Measurements from ENCODE around the gene MAFF. TPM values are rescaled to one million over a fixed set of nuclear protein-coding genes. Genes with fewer than 3 reads are reported as not detected.

The MAFF gene
- total and polyA plus RNA-seq, 2 donors: 8.4 to 32.4 TPM

DNA sequence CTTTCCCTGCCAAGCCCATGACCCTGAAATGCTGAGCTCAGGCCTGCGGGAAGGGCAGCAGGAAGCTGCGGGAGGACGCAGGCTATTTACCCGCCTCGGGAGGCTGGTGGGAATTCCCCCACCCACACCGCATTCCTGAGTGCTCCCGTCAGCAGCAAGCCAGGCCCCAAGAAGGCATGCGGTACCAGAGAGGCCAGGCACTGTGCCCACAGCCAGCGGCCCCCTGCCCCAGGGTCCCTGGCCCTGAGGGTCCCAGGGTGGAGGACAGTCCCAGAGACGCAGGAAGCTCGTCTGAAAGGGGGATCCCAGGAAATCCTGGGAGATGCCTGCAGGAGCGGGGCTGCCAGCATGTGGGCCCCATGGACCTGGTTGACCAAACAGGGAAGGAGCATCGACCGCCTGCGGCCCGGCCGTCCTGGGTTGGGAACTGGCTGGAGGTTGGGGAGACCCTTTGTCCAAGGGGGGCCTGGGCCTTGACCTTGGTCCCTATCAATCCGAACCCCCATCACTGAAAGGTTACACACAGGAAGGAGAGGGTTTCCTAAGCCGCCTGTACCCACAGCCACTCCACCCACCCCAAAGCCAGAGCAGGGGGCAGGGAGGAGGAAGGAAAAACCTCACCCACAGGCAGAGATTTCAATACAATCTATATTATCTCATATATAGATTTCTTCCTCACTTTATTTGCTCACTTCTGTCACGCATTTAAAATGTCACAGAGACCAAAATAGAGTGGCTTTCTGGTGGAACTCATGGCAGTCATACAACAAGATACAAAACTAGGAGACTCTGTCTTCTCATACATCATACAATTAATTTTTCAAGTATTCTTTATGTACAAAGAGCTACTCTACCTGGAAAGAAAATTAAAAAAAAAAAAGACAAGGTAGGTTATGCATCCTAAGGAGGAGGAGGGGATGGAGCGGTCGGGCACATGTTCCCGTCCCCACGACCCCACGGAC is 17.1 kb downstream of the MAFF start:
- H3K4me3 ChIP-seq (ENCODE audit: low read depth, low read length): no peak overlapping the region
- H3K4me1 ChIP-seq (ENCODE audit: insufficient read depth): peaks cover 2% of the 10 kb centered on the region
- peak overlapping the region; percentile 89 for H3K27ac ChIP-seq (ENCODE audit: low read depth)
- WGBS: 45% methylated on average over 25 of the region's 25 CpGs
- no peaks in the 10 kb centered on the region for H3K36me3 ChIP-seq (ENCODE audit: insufficient read depth)
- no peak for DNase-seq (ENCODE audit: extremely low spot score)

GRCh38 chr22:38219632-38220031 is 17.8 kb downstream of the MAFF start:
- Histone ChIP-seq H3K4me1 (ENCODE audit: insufficient read depth) (peaks cover 2% of the 10 kb centered on the region), H3K36me3 (ENCODE audit: insufficient read depth) (no peaks in the 10 kb centered on the region), H3K27ac (ENCODE audit: low read depth) (peak overlapping the region; percentile 33), H3K4me3 (ENCODE audit: low read depth, low read length) (no peak overlapping the region)
- DNase-seq (ENCODE audit: extremely low spot score): no peak
- WGBS: 68% methylated on average over 10 of the region's 10 CpGs

GRCh38 chr22:38220163-38220562 is 18.4 kb downstream of the MAFF start:
- 73% methylated on average over 8 of the region's 8 CpGs for WGBS
- Histone ChIP-seq H3K36me3 (ENCODE audit: insufficient read depth) (peaks cover 3% of the 10 kb centered on the region), H3K4me3 (ENCODE audit: low read depth, low read length) (no peak overlapping the region), H3K27ac (ENCODE audit: low read depth) (peak overlapping the region; percentile 19), H3K4me1 (ENCODE audit: insufficient read depth) (peaks cover 2% of the 10 kb centered on the region)
- DNase-seq (ENCODE audit: extremely low spot score): no peak

DNA sequence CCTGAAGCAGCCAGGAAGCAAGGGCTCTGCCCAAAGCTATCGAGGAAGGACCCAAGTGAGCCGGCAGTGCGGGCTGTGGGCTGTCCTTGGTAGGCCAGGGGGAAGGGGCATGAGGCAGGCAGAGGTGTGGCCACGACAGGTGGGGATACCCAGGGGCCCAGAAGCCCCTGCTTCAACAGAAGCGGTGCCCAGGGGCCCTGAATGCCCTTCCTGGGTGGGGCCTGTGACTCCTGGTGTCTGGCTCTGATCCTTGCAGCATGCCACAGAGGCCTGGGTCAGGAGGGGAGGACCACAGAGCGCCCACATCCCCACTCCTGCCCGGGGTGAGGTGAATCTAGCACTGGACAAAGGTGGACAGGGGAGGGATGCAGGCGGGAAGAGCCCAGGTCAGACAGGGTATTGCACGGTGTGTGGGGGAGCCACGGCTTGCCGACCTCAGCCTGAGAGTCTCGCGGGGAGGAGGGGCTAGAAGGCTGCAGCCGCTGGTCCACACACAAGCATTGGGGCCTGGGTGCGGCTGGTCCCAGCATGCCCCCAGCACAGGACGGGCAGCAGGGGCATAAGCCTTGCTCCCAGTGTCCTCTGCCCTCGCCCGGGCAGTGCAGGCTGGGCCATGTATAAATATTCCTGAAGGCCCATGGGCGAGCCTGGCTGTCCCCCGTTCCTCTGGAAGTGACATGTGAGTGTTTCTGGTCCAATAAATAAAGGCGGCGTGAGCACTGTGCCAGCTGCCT is 19.0 kb downstream of the MAFF start:
- Histone ChIP-seq H3K36me3 (ENCODE audit: insufficient read depth) (peaks cover 3% of the 10 kb centered on the region), H3K4me3 (ENCODE audit: low read depth, low read length) (no peak overlapping the region), H3K27ac (ENCODE audit: low read depth) (no peak overlapping the region), H3K4me1 (ENCODE audit: insufficient read depth) (peaks cover 2% of the 10 kb centered on the region)
- 86% methylated on average over 22 of the region's 22 CpGs for WGBS
- no peak for DNase-seq (ENCODE audit: extremely low spot score)

GRCh38 chr22:38221407-38221806 is 19.6 kb downstream of the MAFF start:
- H3K27ac ChIP-seq (ENCODE audit: low read depth): no peak overlapping the region
- peaks cover 2% of the 10 kb centered on the region for H3K4me1 ChIP-seq (ENCODE audit: insufficient read depth)
- WGBS: 89% methylated on average over 22 of the region's 22 CpGs
- no peak overlapping the region for H3K4me3 ChIP-seq (ENCODE audit: low read depth, low read length)
- no peak for DNase-seq (ENCODE audit: extremely low spot score)
- peaks cover 3% of the 10 kb centered on the region for H3K36me3 ChIP-seq (ENCODE audit: insufficient read depth)

DNA sequence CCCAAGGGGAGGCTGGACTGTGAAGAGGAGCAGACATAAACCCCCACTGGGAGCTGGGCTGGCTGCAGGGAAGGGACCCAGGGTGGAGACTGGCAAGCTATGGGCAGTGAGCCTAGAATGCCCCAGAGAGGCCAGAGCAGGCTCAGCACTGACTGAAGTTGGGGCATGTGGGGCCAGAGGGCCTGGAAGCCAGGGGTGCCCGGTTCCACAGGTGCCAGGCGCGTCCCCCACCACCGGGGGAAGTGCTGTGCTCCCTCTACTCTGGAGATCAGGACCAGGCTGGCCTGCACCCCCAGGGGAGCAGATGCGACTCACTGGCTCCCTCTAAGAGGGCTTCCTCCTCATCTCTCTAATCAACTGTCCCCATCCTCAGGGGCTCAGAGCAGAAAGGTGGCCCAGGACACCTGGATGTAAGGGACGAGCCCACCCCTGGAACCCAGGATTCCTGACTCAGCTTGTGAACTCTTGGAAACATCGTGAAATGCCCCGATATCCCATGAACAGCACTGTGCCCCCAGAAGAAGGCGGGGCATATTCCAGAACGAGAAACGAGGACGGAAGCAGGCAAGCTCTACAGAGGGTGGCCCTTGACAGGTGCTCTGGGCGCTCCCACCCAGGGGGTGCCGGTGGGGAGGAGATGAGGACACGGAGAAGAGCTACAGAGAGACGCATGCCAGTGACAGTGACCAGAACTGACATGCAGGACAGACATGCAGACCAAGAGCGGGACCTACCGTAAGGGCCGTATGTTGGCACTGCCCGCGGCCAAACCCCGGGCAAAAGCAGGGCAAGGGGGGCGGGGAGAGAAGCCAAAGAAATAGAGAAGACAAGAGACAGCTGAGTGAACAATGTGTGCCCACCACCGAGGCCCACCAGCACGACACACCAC is 20.4 kb downstream of the MAFF start:
- WGBS: 85% methylated on average over 25 of the region's 25 CpGs
- peaks cover 3% of the 10 kb centered on the region for H3K36me3 ChIP-seq (ENCODE audit: insufficient read depth)
- peaks cover 2% of the 10 kb centered on the region for H3K4me1 ChIP-seq (ENCODE audit: insufficient read depth)
- no peak for DNase-seq (ENCODE audit: extremely low spot score)
- H3K27ac ChIP-seq (ENCODE audit: low read depth): no peak overlapping the region
- no peak overlapping the region for H3K4me3 ChIP-seq (ENCODE audit: low read depth, low read length)

DNA sequence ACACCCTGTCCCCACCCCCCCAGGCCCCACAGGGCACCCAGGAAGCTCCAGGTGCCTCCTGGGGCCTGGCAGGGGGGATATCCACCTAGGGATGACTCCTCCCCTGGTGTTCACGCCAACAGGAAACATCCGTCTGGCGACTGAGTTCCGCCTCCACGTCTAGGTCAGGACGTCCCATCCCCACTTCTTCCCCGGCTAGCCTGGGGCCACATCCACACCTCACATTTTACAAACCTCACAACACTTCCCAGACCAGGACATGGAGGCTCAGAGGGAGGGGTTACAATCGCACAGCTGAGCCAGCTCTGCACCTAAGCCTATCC is 21.0 kb downstream of the MAFF start:
- DNase-seq (ENCODE audit: extremely low spot score): no peak
- 73% methylated on average over 8 of the region's 8 CpGs for WGBS
- H3K27ac ChIP-seq (ENCODE audit: low read depth): no peak overlapping the region
- H3K36me3 ChIP-seq (ENCODE audit: insufficient read depth): peaks cover 3% of the 10 kb centered on the region
- H3K4me1 ChIP-seq (ENCODE audit: insufficient read depth): peaks cover 2% of the 10 kb centered on the region
- no peak overlapping the region for H3K4me3 ChIP-seq (ENCODE audit: low read depth, low read length)

GRCh38 chr22:38223289-38223960 is 21.6 kb downstream of the MAFF start:
- Histone ChIP-seq H3K4me1 (ENCODE audit: insufficient read depth) (peaks cover 2% of the 10 kb centered on the region), H3K27ac (ENCODE audit: low read depth) (no peak overlapping the region), H3K4me3 (ENCODE audit: low read depth, low read length) (no peak overlapping the region), H3K36me3 (ENCODE audit: insufficient read depth) (peaks cover 3% of the 10 kb centered on the region)
- WGBS: 86% methylated on average over 12 of the region's 12 CpGs
- DNase-seq (ENCODE audit: extremely low spot score): no peak

- H3K4me1 ChIP-seq (ENCODE audit: insufficient read depth): no peaks in the 10 kb centered on the region
- no peak for DNase-seq (ENCODE audit: extremely low spot score)
- H3K27ac ChIP-seq (ENCODE audit: low read depth): no peak overlapping the region
- peaks cover 3% of the 10 kb centered on the region for H3K36me3 ChIP-seq (ENCODE audit: insufficient read depth)
- no peak overlapping the region for H3K4me3 ChIP-seq (ENCODE audit: low read depth, low read length)
- WGBS: 91% methylated on average over 25 of the region's 25 CpGs
These were observed 25.3 kb downstream of the MAFF start for GRCh38 chr22:38226853-38227649.

GRCh38 chr22:38228326-38228872 is 26.6 kb downstream of the MAFF start:
- Histone ChIP-seq H3K4me3 (ENCODE audit: low read depth, low read length) (no peak overlapping the region), H3K27ac (ENCODE audit: low read depth) (peak overlapping the region; percentile 82), H3K4me1 (ENCODE audit: insufficient read depth) (no peaks in the 10 kb centered on the region), H3K36me3 (ENCODE audit: insufficient read depth) (peaks cover 3% of the 10 kb centered on the region)
- 73% methylated on average over 3 of the region's 3 CpGs for WGBS
- DNase-seq (ENCODE audit: extremely low spot score): no peak

GRCh38 chr22:38228873-38229740 is 27.3 kb downstream of the MAFF start:
- 58% methylated on average over 14 of the region's 14 CpGs for WGBS
- Histone ChIP-seq H3K27ac (ENCODE audit: low read depth) (peak overlapping the region; percentile 79), H3K4me3 (ENCODE audit: low read depth, low read length) (no peak overlapping the region), H3K36me3 (ENCODE audit: insufficient read depth) (peaks cover 3% of the 10 kb centered on the region), H3K4me1 (ENCODE audit: insufficient read depth) (no peaks in the 10 kb centered on the region)
- no peak for DNase-seq (ENCODE audit: extremely low spot score)
